Right lobe of liver (tissue), 6 donors: ENCODE results near the gene HNRNPDL. TPM values are rescaled to one million over a fixed set of nuclear protein-coding genes. Genes with fewer than 3 reads are reported as not detected.

Source experiments
- ATAC-seq, 4 donors: fragments of 200-7000 bp; cut with Tn5 transposase; one replicate each; pipeline ENCODE4 v1.9.1; 2020; ENCODE audit warnings: mild to moderate bottlenecking in 4 of 4, moderate library complexity in 4 of 4
- DNase-seq, 3 donors: peaks; one replicate each; pipeline ENCODE4 v3.0.0-alpha.2; 2020
- H3K27ac ChIP-seq, 3 donors: fragments of 200-600 bp; one replicate each; pipeline ENCODE4 v1.8.0; 2022
- H3K27me3 ChIP-seq, 2 donors: fragments of 200-600 bp; one replicate each; pipeline ENCODE4 v1.8.0; 2022
- H3K36me3 ChIP-seq, 4 donors: fragments of 200-600 bp; sonication (generic) in 1 of 4; one replicate each; pipeline versions ENCODE4 v1.5.1 to v1.8.0; 2017 to 2022; ENCODE audit warnings: control low read depth in 1 of 4
- H3K4me1 ChIP-seq, 4 donors: fragments of 200-600 bp; sonication (generic) in 1 of 4; one replicate each; pipeline versions ENCODE4 v1.5.1 to v1.8.0; 2017 to 2022; ENCODE audit warnings: control low read depth in 1 of 4
- H3K4me3 ChIP-seq, 3 donors: fragments of 200-600 bp; one replicate each; pipeline ENCODE4 v1.8.0; 2022
- H3K9me3 ChIP-seq, 4 donors: fragments of 200-600 bp; sonication (generic) in 1 of 4; one replicate each; pipeline versions ENCODE4 v1.5.1 to v1.8.0; 2017 to 2022; ENCODE audit warnings: control low read depth in 1 of 4
- POLR2A ChIP-seq: fragments of 450-650 bp; IDR thresholded peaks from one replicate; pipeline ENCODE4 v1.6.1; 2017; ENCODE audit warnings: antibody characterized with exemption, mild to moderate bottlenecking
- WGBS: methylation state at CpG from one replicate; pipeline ENCODE4 v1.1.6; 2018; ENCODE audit warnings: low coverage, low lambda C conversion rate; ENCODE audit not compliant: insufficient coverage; ENCODE audit errors: missing lambda C conversion rate; 5-methylcytosine and 5-hydroxymethylcytosine counted together
- intact Hi-C, 2 donors: fragments of 100-400 bp; cut with DNase I; formaldehyde crosslinking; loops; one replicate each; pipeline versions ENCODE4 v1.11.2 to v1.14.1; 2022
- total RNA-seq, 6 experiments: library from RNA; depleted of rRNA in 2 of 6; stranded (reverse); fragments of >200 nt in 2 of 6; fragmentation: NEBNext Ultra II Directional in 3 of 6; extraction: Animal tissue kit (Norgen Biotek cat#: 25700) in 3 of 6; gene quantifications; one replicate each; pipeline versions ENCODE4 v1.1.0 to v1.2.4, GENCODE V29; 2016 to 2023
- TF ChIP-seq, protein P1 (sequence below), 4 donors: fragments of 200-600 bp in 3 of 4; fragments of 450-650 bp in 1 of 4; IDR thresholded peaks; one replicate each; pipeline versions ENCODE4 v1.5.1 to v1.8.0; 2016 to 2022; ENCODE audit warnings: antibody characterized with exemption in 4 of 4, mild to moderate bottlenecking in 2 of 4
- donor health status: DM: no; HTN: yes; CAD: no.
- donor health status: DM: no; HTN: no; CAD: no.
- donor health status: DM: no; HTN: no; CAD: no.
- donor health status: DM: no; HTN: yes; CAD: no.
- donor health status: DM: no; HTN: yes; CAD: no.

HNRNPDL gene
- total RNA-seq, 6 experiments from 2014 or later: 43.0 to 55.0 (median 52.4) TPM

- no peak for DNase-seq
- WGBS: 95% methylated on average over 5 of the region's 5 CpGs
- TF ChIP-seq, protein P1, sequence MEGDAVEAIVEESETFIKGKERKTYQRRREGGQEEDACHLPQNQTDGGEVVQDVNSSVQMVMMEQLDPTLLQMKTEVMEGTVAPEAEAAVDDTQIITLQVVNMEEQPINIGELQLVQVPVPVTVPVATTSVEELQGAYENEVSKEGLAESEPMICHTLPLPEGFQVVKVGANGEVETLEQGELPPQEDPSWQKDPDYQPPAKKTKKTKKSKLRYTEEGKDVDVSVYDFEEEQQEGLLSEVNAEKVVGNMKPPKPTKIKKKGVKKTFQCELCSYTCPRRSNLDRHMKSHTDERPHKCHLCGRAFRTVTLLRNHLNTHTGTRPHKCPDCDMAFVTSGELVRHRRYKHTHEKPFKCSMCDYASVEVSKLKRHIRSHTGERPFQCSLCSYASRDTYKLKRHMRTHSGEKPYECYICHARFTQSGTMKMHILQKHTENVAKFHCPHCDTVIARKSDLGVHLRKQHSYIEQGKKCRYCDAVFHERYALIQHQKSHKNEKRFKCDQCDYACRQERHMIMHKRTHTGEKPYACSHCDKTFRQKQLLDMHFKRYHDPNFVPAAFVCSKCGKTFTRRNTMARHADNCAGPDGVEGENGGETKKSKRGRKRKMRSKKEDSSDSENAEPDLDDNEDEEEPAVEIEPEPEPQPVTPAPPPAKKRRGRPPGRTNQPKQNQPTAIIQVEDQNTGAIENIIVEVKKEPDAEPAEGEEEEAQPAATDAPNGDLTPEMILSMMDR (IDR thresholded peaks at IDR 0.05): no peak
- no peak for TF ChIP-seq POLR2A
- H3K36me3 ChIP-seq: no peaks in the 10 kb centered on the region
- no peak overlapping the region for H3K4me3 ChIP-seq
- H3K27me3 ChIP-seq: no peaks in the 10 kb centered on the region
- intact Hi-C loops: no loop called here
- no peak overlapping the region for H3K27ac ChIP-seq
- H3K4me1 ChIP-seq: peaks cover 0 to 7% (median 0%) of the 10 kb centered on the region in 4 donors
- H3K9me3 ChIP-seq: no peaks in the 10 kb centered on the region
- ATAC-seq: no peak
These were observed 5.9 kb upstream of the HNRNPDL start for GRCh38 chr4:82436130-82436529.

- 85% methylated on average over 6 of the region's 7 CpGs for WGBS
- peaks cover 0 to 9% (median 0%) of the 10 kb centered on the region in 4 donors for H3K4me1 ChIP-seq
- no peaks in the 10 kb centered on the region for H3K36me3 ChIP-seq
- H3K4me3 ChIP-seq: no peak overlapping the region
- no peak for TF ChIP-seq POLR2A
- TF ChIP-seq, protein P1 (IDR thresholded peaks at IDR 0.05): no peak
- intact Hi-C loops: no loop called here
- no peak for ATAC-seq
- no peaks in the 10 kb centered on the region for H3K9me3 ChIP-seq
- H3K27me3 ChIP-seq: no peaks in the 10 kb centered on the region
- H3K27ac ChIP-seq: no peak overlapping the region
- DNase-seq: no peak
These were observed 4.7 kb upstream of the HNRNPDL start for GRCh38 chr4:82434949-82435348.

DNA sequence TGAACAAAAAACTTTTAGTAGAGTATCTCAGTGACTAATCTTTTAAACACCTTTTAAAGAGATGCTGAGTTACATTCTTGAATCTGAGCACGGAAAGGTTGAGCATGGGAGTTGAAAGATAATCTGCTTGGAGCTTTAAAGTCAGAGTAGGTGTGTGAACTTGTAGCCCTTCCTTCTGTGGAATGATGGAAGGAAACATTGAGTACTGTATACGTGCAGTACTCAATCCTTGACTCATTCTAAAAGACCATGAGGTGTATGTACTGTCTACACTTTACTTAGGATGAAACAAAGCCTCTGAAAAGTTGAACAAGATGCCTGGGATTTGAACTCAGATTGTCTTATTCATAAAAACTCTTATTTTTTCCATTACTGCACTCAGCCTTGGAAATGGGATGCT lies 3.5 kb upstream of the HNRNPDL start:
- Histone ChIP-seq H3K27ac (no peak overlapping the region), H3K9me3 (no peaks in the 10 kb centered on the region), H3K27me3 (no peaks in the 10 kb centered on the region), H3K36me3 (no peaks in the 10 kb centered on the region), H3K4me1 (peaks cover 0 to 9% (median 0%) of the 10 kb centered on the region in 4 donors), H3K4me3 (no peak overlapping the region)
- WGBS: 87% methylated on average over 2 of the region's 2 CpGs
- TF ChIP-seq, protein P1 (IDR thresholded peaks at IDR 0.05): no peak
- TF ChIP-seq POLR2A: no peak
- DNase-seq (no peak), ATAC-seq (no peak)
- intact Hi-C loops: no loop called here

GRCh38 chr4:82432596-82432995 lies 2.3 kb upstream of the HNRNPDL start:
- Histone ChIP-seq H3K27ac (no peak overlapping the region), H3K4me1 (peaks cover 0 to 14% (median under 1%) of the 10 kb centered on the region in 4 donors), H3K36me3 (no peaks in the 10 kb centered on the region), H3K9me3 (no peaks in the 10 kb centered on the region), H3K4me3 (no peak overlapping the region), H3K27me3 (no peaks in the 10 kb centered on the region)
- no peak for TF ChIP-seq POLR2A
- TF ChIP-seq, protein P1 (IDR thresholded peaks at IDR 0.05): no peak
- intact Hi-C loops: no loop called here
- 86% methylated on average over 14 of the region's 18 CpGs for whole genome bisulfite sequencing
- ATAC-seq (no peak), DNase-seq (no peak)

DNA sequence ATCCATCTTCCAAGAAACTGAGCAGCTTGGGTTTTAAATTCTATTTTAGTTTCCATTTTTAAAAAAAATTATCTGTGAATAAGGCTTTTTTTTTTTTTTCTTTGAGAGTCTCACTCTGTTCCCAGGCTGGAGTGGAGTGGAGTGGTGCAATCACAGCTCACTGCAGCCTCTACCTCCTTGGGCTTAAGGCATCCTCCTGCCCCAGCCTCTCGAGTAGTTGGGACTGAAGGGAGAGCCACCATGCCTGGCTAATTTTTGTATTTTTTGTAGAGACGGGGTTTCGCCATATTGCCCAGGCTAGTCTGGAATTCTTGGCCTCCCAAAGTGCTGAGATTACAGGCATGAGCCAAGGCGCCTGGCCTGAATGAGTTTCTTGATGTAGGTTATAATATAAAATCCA lies 1.6 kb upstream of the HNRNPDL start:
- Histone ChIP-seq H3K36me3 (peaks cover 0 to 4% (median 2%) of the 10 kb centered on the region in 4 donors), H3K4me1 (peaks cover 0 to 22% (median 4%) of the 10 kb centered on the region in 4 donors), H3K27me3 (no peaks in the 10 kb centered on the region), H3K9me3 (no peaks in the 10 kb centered on the region), H3K4me3 (no peak overlapping the region), H3K27ac (no peak overlapping the region)
- ATAC-seq (no peak), DNase-seq (no peak)
- intact Hi-C loops: no loop called here
- WGBS: 88% methylated on average over 4 of the region's 4 CpGs
- TF ChIP-seq, protein P1 (IDR thresholded peaks at IDR 0.05): no peak
